Astrocyte of the cerebellum (primary cell): ENCODE results near the gene F3.
A peak's percentile ranks its signal among the peaks of the same experiment; 100 is the strongest.

Experiments
- DNase-seq: peaks from one replicate; pipeline ENCODE4 v3.0.0-alpha.2; 2011; ENCODE audit warnings: low read depth
- H3K4me3 ChIP-seq: 2 replicates; pipeline ENCODE4 v1.5.1; 2011; ENCODE audit warnings: mild to moderate bottlenecking, low read depth, low read length, moderate library complexity
- CTCF ChIP-seq: IDR thresholded peaks from 2 replicates; pipeline ENCODE4 v1.5.1; 2012; ENCODE audit warnings: low read length, low read depth, moderate library complexity, mild to moderate bottlenecking; ENCODE audit errors: missing control alignments
- in situ Hi-C: cut with HindIII; loops from 2 replicates; pipeline ENCODE4 v1.10.0; 2017; ENCODE audit warnings: low sequenced_read_pairs

F3 gene

GRCh38 chr1:94519351-94519750, 22.2 kb downstream of the F3 start:
- no peak overlapping the region for H3K4me3 ChIP-seq
- TF ChIP-seq CTCF: no peak
- in situ Hi-C loops: no loop called here

GRCh38 chr1:94515296-94515947, 26.1 kb downstream of the F3 start:
- no peak for DNase-seq
- TF ChIP-seq CTCF: no peak
- in situ Hi-C loops: no loop called here

More at GRCh38 chr1:94519351-94519750, 22.2 kb downstream of the F3 start:
- DNase-seq: no peak

DNA sequence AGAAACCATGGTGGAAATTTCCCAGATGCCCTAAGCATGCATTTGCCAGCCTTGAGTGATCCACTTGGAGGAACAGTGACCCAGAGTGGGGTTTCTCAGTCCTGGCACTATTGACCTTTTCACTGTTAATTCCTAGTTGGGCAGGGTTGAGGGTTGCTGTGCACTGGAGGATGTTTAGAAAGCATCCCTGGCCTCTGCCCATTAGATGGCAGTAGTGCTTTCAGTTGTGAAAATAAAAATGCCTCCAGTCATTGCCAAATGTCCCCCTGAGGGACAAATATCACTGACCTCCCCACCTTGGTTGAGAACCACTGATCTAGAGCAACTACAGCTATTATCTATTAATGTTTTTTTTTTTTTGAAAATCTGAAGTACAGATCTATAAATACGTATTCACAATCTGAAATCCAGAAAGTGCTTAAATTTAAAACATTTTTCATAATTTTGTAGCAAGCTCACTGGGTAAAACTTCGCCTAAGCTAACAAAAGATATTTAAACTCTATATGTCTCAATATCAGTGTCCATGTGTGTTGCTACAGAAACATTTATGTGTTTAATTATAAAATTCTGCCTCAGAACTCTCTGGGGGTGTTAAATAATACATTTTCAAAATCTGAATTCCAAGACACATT, 27.3 kb downstream of the F3 start:
- in situ Hi-C loops: no loop called here
- TF ChIP-seq CTCF: peak; percentile 80
- no peak overlapping the region for H3K4me3 ChIP-seq
- no peak for DNase-seq

More at GRCh38 chr1:94515296-94515947, 26.1 kb downstream of the F3 start:
- no peak overlapping the region for H3K4me3 ChIP-seq

DNA sequence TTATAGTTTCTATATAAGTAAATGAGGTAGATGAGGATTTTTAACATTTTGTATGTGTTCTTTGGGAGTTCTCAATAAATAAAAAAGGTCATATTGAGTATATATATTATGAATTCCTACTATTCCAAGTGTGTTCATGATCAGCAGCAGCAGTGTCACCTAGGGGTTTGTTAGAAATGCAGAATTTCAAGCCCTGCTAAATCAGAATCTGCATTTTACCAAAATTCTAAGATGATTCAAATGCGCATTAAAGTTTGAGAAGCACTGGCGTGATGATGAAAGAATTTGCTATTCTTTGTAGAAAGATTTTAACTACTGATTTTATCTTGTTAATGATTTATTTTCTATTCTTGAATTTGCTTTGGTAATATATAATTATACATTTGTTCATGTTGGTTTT, 28.7 kb downstream of the F3 start:
- H3K4me3 ChIP-seq: no peak overlapping the region
- in situ Hi-C loops: no loop called here
- no peak for DNase-seq
- no peak for TF ChIP-seq CTCF

DNA sequence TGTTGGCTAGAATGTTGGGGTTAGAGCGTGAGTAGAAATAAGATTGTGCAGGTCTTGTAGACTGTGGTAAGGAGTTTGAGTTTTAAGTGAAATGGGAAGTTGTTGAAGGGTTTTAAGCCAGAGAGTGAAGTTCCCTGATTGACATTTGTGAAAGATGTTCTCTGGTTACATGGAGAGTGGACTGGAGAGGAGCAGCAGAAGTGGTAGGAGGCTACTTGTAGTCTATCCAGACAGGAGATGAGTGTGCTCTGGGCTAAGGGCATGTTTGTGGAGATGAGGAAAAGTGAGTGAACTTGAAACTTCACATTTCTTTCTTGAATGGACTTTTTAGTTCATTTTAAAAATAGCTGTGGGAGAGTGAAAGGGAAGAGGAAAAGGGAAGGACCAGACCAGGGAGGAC, 37.0 kb downstream of the F3 start:
- DNase-seq: no peak
- no peak for TF ChIP-seq CTCF
- in situ Hi-C loops: no loop called here
- no peak overlapping the region for H3K4me3 ChIP-seq

GRCh38 chr1:94503153-94503552, 38.4 kb downstream of the F3 start:
- no peak for DNase-seq
- in situ Hi-C loops: no loop called here
- H3K4me3 ChIP-seq: no peak overlapping the region
- no peak for TF ChIP-seq CTCF

GRCh38 chr1:94501935-94502334, 39.6 kb downstream of the F3 start:
- DNase-seq: no peak
- no peak overlapping the region for H3K4me3 ChIP-seq
- TF ChIP-seq CTCF: no peak
- in situ Hi-C loops: no loop called here
